ENCODE measurements around the gene RPP40.

- TF ChIP-seq, protein P1, sequence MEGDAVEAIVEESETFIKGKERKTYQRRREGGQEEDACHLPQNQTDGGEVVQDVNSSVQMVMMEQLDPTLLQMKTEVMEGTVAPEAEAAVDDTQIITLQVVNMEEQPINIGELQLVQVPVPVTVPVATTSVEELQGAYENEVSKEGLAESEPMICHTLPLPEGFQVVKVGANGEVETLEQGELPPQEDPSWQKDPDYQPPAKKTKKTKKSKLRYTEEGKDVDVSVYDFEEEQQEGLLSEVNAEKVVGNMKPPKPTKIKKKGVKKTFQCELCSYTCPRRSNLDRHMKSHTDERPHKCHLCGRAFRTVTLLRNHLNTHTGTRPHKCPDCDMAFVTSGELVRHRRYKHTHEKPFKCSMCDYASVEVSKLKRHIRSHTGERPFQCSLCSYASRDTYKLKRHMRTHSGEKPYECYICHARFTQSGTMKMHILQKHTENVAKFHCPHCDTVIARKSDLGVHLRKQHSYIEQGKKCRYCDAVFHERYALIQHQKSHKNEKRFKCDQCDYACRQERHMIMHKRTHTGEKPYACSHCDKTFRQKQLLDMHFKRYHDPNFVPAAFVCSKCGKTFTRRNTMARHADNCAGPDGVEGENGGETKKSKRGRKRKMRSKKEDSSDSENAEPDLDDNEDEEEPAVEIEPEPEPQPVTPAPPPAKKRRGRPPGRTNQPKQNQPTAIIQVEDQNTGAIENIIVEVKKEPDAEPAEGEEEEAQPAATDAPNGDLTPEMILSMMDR (IDR thresholded peaks at IDR 0.05 in 2 of 3, conservative IDR thresholded peaks at IDR 0.05 in 1 of 3; ENCODE audit: borderline replicate concordance in 1 of 3, insufficient read depth in 1 of 3, low read depth in 2 of 3, low read length in 2 of 3): no peak
- TF ChIP-seq ZNF274 (IDR thresholded peaks at IDR 0.05; ENCODE audit: low read depth, low read length): no peak
These were observed 26.4 kb downstream of the RPP40 start for GRCh38 chr6:4977468-4977867.
